Testis (tissue), 2 donors: ENCODE results near the gene PIEZO1.

Source experiments
- POLR2A ChIP-seq: fragments of 450-650 bp; IDR thresholded peaks from one replicate; pipeline ENCODE4 v1.6.1; 2017; ENCODE audit warnings: antibody characterized with exemption, mild to moderate bottlenecking, moderate library complexity
- TF ChIP-seq, protein P1 (sequence below), 3 experiments: fragments of 450-650 bp in 2 of 3; fragments of 200-600 bp in 1 of 3; sonication (generic) in 1 of 3; IDR thresholded peaks; one replicate each; pipeline ENCODE4 v1.5.1; 2016 to 2019; ENCODE audit warnings: antibody characterized with exemption in 3 of 3, mild to moderate bottlenecking in 2 of 3, moderate library complexity in 1 of 3

DNA sequence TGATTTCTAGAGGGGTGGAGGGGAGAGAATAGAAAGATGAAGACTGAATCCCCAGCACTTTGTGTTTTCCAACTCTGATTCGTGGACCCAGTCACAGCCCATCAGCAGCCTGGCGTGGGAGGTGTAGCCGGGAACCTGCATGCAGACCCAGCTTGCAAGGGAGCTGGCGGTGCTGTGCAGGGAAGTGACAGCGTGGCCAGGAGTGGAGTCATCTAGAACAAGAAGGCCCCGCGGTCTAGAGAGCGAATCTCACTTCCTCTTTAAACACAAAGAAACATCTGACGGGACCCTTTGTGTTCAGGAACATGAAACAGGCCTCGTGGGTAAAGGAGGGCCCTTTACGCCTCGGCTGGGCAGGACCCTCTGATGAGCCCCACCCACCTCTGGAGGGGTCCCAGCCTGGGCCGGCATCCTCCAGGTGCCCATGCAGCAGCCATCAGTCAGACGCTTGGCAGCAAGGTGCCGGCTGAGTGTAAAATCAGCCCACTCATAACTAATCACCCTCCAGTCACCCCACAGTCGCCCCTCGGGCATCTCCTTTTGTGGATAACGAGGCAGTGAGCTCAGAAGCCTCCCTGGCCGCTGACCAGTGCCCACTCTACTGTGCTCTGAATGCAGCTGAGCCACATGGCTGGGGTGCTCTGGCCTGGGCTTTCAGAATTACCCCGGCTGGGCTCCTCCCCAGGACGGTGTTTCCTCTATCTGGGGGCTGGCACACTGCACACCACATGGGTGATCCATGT lies 103.1 kb downstream of the PIEZO1 start:
- TF ChIP-seq, protein P1, sequence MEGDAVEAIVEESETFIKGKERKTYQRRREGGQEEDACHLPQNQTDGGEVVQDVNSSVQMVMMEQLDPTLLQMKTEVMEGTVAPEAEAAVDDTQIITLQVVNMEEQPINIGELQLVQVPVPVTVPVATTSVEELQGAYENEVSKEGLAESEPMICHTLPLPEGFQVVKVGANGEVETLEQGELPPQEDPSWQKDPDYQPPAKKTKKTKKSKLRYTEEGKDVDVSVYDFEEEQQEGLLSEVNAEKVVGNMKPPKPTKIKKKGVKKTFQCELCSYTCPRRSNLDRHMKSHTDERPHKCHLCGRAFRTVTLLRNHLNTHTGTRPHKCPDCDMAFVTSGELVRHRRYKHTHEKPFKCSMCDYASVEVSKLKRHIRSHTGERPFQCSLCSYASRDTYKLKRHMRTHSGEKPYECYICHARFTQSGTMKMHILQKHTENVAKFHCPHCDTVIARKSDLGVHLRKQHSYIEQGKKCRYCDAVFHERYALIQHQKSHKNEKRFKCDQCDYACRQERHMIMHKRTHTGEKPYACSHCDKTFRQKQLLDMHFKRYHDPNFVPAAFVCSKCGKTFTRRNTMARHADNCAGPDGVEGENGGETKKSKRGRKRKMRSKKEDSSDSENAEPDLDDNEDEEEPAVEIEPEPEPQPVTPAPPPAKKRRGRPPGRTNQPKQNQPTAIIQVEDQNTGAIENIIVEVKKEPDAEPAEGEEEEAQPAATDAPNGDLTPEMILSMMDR (IDR thresholded peaks at IDR 0.05): no peak
- TF ChIP-seq POLR2A: no peak
